DND-41 (cell line): ENCODE results near the gene QSOX2.

Source experiments
- EZH2 ChIP-seq: IDR thresholded peaks from 3 replicates; pipeline ENCODE4 v1.6.1; 2012; ENCODE audit warnings: borderline replicate concordance, low read depth, mild to moderate bottlenecking, moderate library complexity, low read length, inconsistent platforms; ENCODE audit not compliant: severe bottlenecking
- TF ChIP-seq, protein P1 (sequence below): IDR thresholded peaks from 2 replicates; pipeline ENCODE4 v1.5.1; 2012; ENCODE audit warnings: borderline replicate concordance, low read length, moderate library complexity, mild to moderate bottlenecking; ENCODE audit not compliant: poor library complexity, severe bottlenecking; ENCODE audit errors: extremely low read depth

- TF ChIP-seq, protein P1, sequence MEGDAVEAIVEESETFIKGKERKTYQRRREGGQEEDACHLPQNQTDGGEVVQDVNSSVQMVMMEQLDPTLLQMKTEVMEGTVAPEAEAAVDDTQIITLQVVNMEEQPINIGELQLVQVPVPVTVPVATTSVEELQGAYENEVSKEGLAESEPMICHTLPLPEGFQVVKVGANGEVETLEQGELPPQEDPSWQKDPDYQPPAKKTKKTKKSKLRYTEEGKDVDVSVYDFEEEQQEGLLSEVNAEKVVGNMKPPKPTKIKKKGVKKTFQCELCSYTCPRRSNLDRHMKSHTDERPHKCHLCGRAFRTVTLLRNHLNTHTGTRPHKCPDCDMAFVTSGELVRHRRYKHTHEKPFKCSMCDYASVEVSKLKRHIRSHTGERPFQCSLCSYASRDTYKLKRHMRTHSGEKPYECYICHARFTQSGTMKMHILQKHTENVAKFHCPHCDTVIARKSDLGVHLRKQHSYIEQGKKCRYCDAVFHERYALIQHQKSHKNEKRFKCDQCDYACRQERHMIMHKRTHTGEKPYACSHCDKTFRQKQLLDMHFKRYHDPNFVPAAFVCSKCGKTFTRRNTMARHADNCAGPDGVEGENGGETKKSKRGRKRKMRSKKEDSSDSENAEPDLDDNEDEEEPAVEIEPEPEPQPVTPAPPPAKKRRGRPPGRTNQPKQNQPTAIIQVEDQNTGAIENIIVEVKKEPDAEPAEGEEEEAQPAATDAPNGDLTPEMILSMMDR, result no peak
- TF ChIP-seq EZH2, result no peak
Measured at GRCh38 chr9:136247947-136248637, 2.5 kb upstream of the QSOX2 start.
